GM12874 (cell line): ENCODE measurements around the gene SEC24C.
A peak's percentile ranks its signal among the peaks of the same experiment; 100 is the strongest.

Source experiments
- TF ChIP-seq, protein P1 (sequence below): IDR thresholded peaks from 2 replicates; pipeline ENCODE4 v1.5.1; 2011; ENCODE audit warnings: low read depth, mild to moderate bottlenecking, control low read depth, low read length, moderate library complexity; ENCODE audit not compliant: insufficient read depth

SEC24C gene

GRCh38 chr10:73762915-73763314 is 18.7 kb downstream of the SEC24C start:
- TF ChIP-seq, protein P1, sequence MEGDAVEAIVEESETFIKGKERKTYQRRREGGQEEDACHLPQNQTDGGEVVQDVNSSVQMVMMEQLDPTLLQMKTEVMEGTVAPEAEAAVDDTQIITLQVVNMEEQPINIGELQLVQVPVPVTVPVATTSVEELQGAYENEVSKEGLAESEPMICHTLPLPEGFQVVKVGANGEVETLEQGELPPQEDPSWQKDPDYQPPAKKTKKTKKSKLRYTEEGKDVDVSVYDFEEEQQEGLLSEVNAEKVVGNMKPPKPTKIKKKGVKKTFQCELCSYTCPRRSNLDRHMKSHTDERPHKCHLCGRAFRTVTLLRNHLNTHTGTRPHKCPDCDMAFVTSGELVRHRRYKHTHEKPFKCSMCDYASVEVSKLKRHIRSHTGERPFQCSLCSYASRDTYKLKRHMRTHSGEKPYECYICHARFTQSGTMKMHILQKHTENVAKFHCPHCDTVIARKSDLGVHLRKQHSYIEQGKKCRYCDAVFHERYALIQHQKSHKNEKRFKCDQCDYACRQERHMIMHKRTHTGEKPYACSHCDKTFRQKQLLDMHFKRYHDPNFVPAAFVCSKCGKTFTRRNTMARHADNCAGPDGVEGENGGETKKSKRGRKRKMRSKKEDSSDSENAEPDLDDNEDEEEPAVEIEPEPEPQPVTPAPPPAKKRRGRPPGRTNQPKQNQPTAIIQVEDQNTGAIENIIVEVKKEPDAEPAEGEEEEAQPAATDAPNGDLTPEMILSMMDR = no peak

DNA sequence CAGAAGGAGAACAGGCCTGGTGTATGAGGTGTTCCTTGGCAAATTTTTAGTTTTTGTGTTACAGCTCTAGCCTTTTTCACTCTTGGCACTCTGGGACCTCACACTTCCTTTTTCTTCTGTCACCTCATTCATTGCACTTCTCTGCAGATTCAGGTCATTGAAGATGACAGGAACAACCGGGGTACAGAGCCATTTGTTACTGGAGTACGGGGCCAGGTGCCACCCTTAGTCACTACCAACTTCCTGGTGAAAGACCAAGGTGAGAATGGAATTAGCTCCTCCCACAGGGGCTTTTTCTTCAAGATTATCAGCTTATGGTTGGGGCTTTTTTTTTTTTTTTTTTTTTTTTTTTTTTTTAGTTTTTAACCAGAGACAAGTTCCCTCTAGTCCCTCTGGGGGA is 19.2 kb downstream of the SEC24C start:
- TF ChIP-seq, protein P1 = no peak

- TF ChIP-seq, protein P1 = no peak
Measured at GRCh38 chr10:73765066-73765465, 20.9 kb downstream of the SEC24C start.

DNA sequence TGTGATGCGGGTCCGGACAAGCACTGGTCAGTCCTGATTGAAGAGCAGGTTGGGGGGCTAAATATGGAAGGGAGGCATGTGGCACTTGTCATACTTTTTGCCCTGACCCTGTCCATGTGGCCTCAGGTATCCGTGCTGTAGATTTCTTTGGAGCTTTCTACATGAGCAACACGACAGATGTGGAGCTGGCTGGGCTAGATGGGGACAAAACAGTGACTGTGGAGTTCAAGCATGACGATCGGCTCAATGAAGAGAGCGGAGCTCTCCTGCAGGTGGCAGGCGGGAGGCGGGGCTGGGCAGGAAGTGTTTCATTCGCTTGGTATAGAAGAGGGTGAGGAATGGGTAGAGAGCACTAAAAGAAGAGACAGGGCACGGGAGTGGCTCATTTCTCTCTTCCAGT is 24.7 kb downstream of the SEC24C start:
- TF ChIP-seq, protein P1 = 0 out of 2 replicates have a peak, but pooled peaks have one; percentile 31

DNA sequence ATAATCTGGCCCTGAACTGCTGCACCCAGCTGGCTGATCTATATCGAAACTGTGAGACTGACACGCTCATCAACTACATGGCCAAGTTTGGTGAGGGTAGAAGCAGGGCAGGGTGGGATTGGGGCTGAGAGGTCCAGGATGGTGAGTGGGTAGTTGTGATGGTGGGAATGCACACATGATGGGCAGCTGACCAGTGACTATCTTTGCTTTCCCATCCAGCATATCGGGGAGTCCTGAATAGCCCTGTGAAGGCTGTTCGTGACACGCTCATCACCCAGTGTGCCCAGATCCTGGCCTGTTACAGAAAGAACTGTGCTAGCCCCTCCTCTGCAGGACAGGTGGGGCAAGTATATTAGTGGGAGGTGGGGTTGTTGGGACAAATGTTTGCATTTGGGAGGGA is 25.2 kb downstream of the SEC24C start:
- TF ChIP-seq, protein P1 = no peak

- TF ChIP-seq, protein P1 = no peak
Measured at GRCh38 chr10:73771722-73772280, 27.6 kb downstream of the SEC24C start.

DNA sequence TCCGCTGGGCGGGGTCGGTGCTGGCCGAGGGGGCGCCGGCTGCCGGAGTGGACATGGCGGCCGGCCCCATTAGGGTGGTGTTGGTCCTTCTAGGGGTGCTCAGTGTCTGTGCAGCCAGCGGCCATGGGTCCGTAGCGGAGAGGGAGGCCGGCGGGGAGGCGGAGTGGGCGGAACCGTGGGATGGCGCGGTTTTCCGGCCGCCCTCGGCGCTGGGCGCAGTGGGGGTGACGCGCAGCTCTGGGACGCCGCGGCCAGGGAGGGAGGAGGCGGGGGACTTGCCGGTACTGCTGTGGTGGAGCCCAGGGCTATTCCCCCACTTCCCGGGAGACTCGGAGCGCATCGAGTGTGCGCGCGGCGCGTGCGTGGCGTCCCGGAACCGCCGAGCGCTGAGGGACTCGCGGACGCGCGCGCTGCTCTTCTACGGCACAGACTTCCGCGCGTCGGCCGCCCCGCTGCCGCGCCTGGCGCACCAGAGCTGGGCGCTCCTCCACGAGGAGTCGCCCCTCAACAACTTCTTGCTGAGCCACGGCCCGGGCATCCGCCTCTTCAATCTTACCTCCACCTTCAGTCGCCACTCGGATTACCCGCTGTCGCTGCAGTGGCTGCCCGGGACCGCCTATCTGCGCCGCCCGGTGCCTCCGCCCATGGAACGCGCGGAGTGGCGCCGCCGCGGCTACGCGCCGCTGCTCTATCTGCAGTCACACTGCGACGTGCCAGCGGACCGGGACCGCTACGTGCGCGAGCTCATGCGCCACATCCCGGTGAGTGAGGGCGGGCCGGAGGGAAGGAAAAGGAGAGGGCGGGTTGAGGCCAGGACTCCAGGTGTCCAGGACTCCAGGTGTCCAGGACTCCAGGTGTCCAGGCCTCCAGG is 28.3 kb downstream of the SEC24C start:
- TF ChIP-seq, protein P1 = no peak
